HEK293 (cell line): ENCODE results near the gene RBBP8NL.

Experiments
- EGR2 ChIP-seq: fragments of 450-650 bp; formaldehyde crosslinking; IDR thresholded peaks from 2 replicates; pipeline ENCODE4 v1.5.1; 2016; ENCODE audit warnings: low read depth, missing biosample characterization, missing genetic modification characterization
- GLIS1 ChIP-seq: fragments of 450-650 bp; formaldehyde crosslinking; IDR thresholded peaks from 2 replicates; pipeline ENCODE4 v1.5.1; 2016; ENCODE audit warnings: missing biosample characterization, missing genetic modification characterization
- HOXD13 ChIP-seq: sonication (generic); formaldehyde crosslinking; IDR thresholded peaks from 2 replicates; pipeline ENCODE4 v1.8.0; 2022; ENCODE audit warnings: missing genetic modification reagents, borderline replicate concordance
- SP3 ChIP-seq: fragments of 450-650 bp; formaldehyde crosslinking; IDR thresholded peaks from 2 replicates; pipeline ENCODE4 v1.5.1; 2016; ENCODE audit warnings: missing biosample characterization, missing genetic modification characterization
- TRIM28 ChIP-seq: IDR thresholded peaks from 2 replicates; pipeline ENCODE4 v1.6.1; 2011; ENCODE audit warnings: low read length, control low read depth, borderline replicate concordance
- YY1 ChIP-seq: fragments of 450-650 bp; formaldehyde crosslinking; IDR thresholded peaks from 2 replicates; pipeline ENCODE4 v1.5.1; 2018; ENCODE audit warnings: missing biosample characterization, missing genetic modification characterization
- YY2 ChIP-seq: fragments of 450-650 bp; formaldehyde crosslinking; IDR thresholded peaks from 2 replicates; pipeline ENCODE4 v1.5.1; 2016; ENCODE audit warnings: missing biosample characterization, missing genetic modification characterization
- ZFHX2 ChIP-seq: fragments of 450-650 bp; formaldehyde crosslinking; conservative IDR thresholded peaks from 2 replicates; pipeline ENCODE4 v1.5.1; 2016; ENCODE audit warnings: missing biosample characterization, missing genetic modification characterization
- ZFP41 ChIP-seq: fragments of 450-650 bp; formaldehyde crosslinking; IDR thresholded peaks from 2 replicates; pipeline ENCODE4 v1.5.1; 2016; ENCODE audit warnings: missing biosample characterization, missing genetic modification characterization, borderline replicate concordance
- ZIC2 ChIP-seq: fragments of 450-650 bp; formaldehyde crosslinking; IDR thresholded peaks from 2 replicates; pipeline ENCODE4 v1.5.1; 2016; ENCODE audit warnings: missing biosample characterization, missing genetic modification characterization
- ZNF121 ChIP-seq: fragments of 450-650 bp; formaldehyde crosslinking; IDR thresholded peaks from 2 replicates; pipeline ENCODE4 v1.5.1; 2016; ENCODE audit warnings: missing biosample characterization, missing genetic modification characterization
- ZNF146 ChIP-seq: fragments of 450-650 bp; formaldehyde crosslinking; IDR thresholded peaks from 2 replicates; pipeline ENCODE4 v1.5.1; 2016; ENCODE audit warnings: missing biosample characterization, missing genetic modification characterization
- ZNF211 ChIP-seq: fragments of 450-650 bp; formaldehyde crosslinking; IDR thresholded peaks from 2 replicates; pipeline ENCODE4 v1.5.1; 2016; ENCODE audit warnings: low read depth, missing biosample characterization, missing genetic modification characterization
- ZNF221 ChIP-seq: fragments of 450-650 bp; formaldehyde crosslinking; IDR thresholded peaks from 2 replicates; pipeline ENCODE4 v1.5.1; 2017; ENCODE audit warnings: missing biosample characterization, missing genetic modification characterization, borderline replicate concordance
- ZNF239 ChIP-seq: fragments of 450-650 bp; formaldehyde crosslinking; IDR thresholded peaks from 2 replicates; pipeline ENCODE4 v1.5.1; 2016; ENCODE audit warnings: missing biosample characterization, missing genetic modification characterization
- ZNF248 ChIP-seq: fragments of 450-650 bp; formaldehyde crosslinking; IDR thresholded peaks from 2 replicates; pipeline ENCODE4 v1.5.1; 2017; ENCODE audit warnings: missing biosample characterization, missing genetic modification characterization
- ZNF266 ChIP-seq: fragments of 450-650 bp; formaldehyde crosslinking; IDR thresholded peaks from 2 replicates; pipeline ENCODE4 v1.5.1; 2016; ENCODE audit warnings: missing biosample characterization, missing genetic modification characterization, low read depth
- ZNF324 ChIP-seq: fragments of 450-650 bp; formaldehyde crosslinking; IDR thresholded peaks from 2 replicates; pipeline ENCODE4 v1.5.1; 2016; ENCODE audit warnings: missing biosample characterization, missing genetic modification characterization
- ZNF404 ChIP-seq: fragments of 450-650 bp; formaldehyde crosslinking; IDR thresholded peaks from 2 replicates; pipeline ENCODE4 v1.5.1; 2017; ENCODE audit warnings: missing biosample characterization, missing genetic modification characterization
- ZNF433 ChIP-seq: fragments of 450-650 bp; formaldehyde crosslinking; IDR thresholded peaks from 2 replicates; pipeline ENCODE4 v1.5.1; 2016; ENCODE audit warnings: missing biosample characterization, missing genetic modification characterization, low read depth
- ZNF530 ChIP-seq: fragments of 450-650 bp; formaldehyde crosslinking; IDR thresholded peaks from 2 replicates; pipeline ENCODE4 v1.5.1; 2016; ENCODE audit warnings: low read depth, missing biosample characterization, missing genetic modification characterization
- ZNF549 ChIP-seq: fragments of 450-650 bp; IDR thresholded peaks from 2 replicates; pipeline ENCODE4 v1.5.1; 2018; ENCODE audit warnings: missing biosample characterization, missing genetic modification characterization, mild to moderate bottlenecking, inconsistent platforms, moderate library complexity
- ZNF561 ChIP-seq: fragments of 450-650 bp; IDR thresholded peaks from 2 replicates; pipeline ENCODE4 v1.5.1; 2018; ENCODE audit warnings: missing biosample characterization, missing genetic modification characterization, borderline replicate concordance
- ZNF621 ChIP-seq: fragments of 450-650 bp; formaldehyde crosslinking; IDR thresholded peaks from 2 replicates; pipeline ENCODE4 v1.5.1; 2017; ENCODE audit warnings: missing biosample characterization, missing genetic modification characterization
- ZNF670 ChIP-seq: fragments of 450-650 bp; formaldehyde crosslinking; IDR thresholded peaks from 2 replicates; pipeline ENCODE4 v1.5.1; 2016; ENCODE audit warnings: missing biosample characterization, missing genetic modification characterization, low read depth
- ZNF677 ChIP-seq: fragments of 450-650 bp; IDR thresholded peaks from 2 replicates; pipeline ENCODE4 v1.5.0; 2018; ENCODE audit warnings: missing biosample characterization, mild to moderate bottlenecking, missing genetic modification characterization, moderate library complexity
- ZNF707 ChIP-seq: fragments of 450-650 bp; formaldehyde crosslinking; IDR thresholded peaks from 2 replicates; pipeline ENCODE4 v1.5.1; 2016; ENCODE audit warnings: missing biosample characterization, missing genetic modification characterization
- TF ChIP-seq, protein P1 (sequence below): IDR thresholded peaks from 2 replicates; pipeline ENCODE4 v1.6.1; 2011; ENCODE audit warnings: mild to moderate bottlenecking, low read depth, low read length, borderline replicate concordance
- TF ChIP-seq, protein P2 (sequence below): fragments of 450-650 bp; formaldehyde crosslinking; IDR thresholded peaks from 2 replicates; pipeline ENCODE4 v1.5.1; 2016; ENCODE audit warnings: missing biosample characterization, missing genetic modification characterization
- TF ChIP-seq, protein P3 (sequence below): fragments of 450-650 bp; IDR thresholded peaks from 2 replicates; pipeline ENCODE4 v1.5.1; 2018; ENCODE audit warnings: missing biosample characterization, missing genetic modification characterization
- TF ChIP-seq, protein P4 (sequence below): fragments of 450-650 bp; formaldehyde crosslinking; IDR thresholded peaks from 2 replicates; pipeline ENCODE4 v1.5.1; 2016; ENCODE audit warnings: missing biosample characterization, missing genetic modification characterization, borderline replicate concordance

Gene RBBP8NL

DNA sequence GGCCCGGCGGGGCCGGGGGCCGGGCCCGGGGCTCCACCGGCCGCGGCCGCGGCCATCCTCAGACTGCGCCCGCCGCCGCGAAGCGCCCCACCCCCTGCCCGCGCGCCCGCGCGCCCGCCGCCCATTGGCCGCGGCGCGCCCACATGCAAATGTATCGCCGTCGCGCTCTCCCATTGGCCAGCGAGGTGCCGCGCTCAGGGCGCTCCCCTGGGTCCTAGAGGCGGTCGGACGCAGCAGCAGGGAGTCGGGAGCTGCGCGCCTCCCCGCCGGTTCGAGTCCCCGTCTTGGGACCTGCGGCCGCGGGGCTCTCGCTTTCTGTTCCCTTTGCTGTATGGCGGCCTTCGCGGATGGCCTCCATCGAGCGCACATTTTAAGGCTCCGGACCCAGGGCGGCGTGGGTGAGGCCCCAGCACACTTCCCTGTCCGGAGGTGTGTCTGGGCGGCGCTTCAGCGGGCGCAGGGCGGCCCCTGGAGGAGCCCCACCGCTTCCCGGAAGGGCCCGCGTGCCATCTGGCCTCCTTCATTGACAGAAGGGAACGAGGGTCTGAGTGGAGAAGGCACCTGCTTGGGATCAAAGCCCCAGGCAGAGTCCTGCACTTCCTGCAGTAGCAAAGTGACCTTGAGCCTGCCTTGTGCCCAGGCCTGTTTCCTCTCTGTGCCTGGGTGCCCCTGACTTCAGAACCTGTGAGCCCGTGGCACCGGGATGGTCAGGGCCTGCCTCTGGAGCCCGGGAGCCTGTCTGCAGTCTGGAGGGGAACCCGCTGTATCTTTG, 19.9 kb downstream of the RBBP8NL start, which contains the start of gene CABLES2 (continued):
- TF ChIP-seq ZIC2 (peak; percentile 93), ZNF239 (tag by site-specific recombination) (no peak), ZFP41 (tag by site-specific recombination) (no peak), SP3 (tag by site-specific recombination) (peak; percentile 95), GLIS1 (tag by site-specific recombination) (peak; percentile 59), EGR2 (tag by site-specific recombination) (peak; percentile 67), ZNF621 (no peak), YY1 (tag by site-specific recombination) (peak; percentile 78), ZNF221 (tag by site-specific recombination) (no peak), ZNF121 (tag by site-specific recombination) (peak; percentile 72; the same call in 1 of the 2 replicates), ZNF266 (no peak), ZNF404 (tag by site-specific recombination) (no peak), YY2 (tag by site-specific recombination) (peak; percentile 71; the same call in 1 of the 2 replicates), ZNF670 (tag by site-specific recombination) (no peak), ZNF707 (tag by site-specific recombination) (no peak), ZNF530 (tag by site-specific recombination) (no peak), ZNF248 (no peak), ZNF433 (tag by site-specific recombination) (no peak), ZNF549 (tag by site-specific recombination) (no peak), HOXD13 (CRISPR knock-in tag) (no peak), ZNF677 (tag by site-specific recombination) (no peak), ZNF561 (tag by site-specific recombination) (peak; percentile 99), ZFHX2 (peak; percentile 85), ZNF324 (tag by site-specific recombination) (peak; percentile 89), ZNF211 (tag by site-specific recombination) (no peak), TRIM28 (no peak), ZNF146 (tag by site-specific recombination) (peak; percentile 16; the same call in 1 of the 2 replicates)
- TF ChIP-seq, protein P1, sequence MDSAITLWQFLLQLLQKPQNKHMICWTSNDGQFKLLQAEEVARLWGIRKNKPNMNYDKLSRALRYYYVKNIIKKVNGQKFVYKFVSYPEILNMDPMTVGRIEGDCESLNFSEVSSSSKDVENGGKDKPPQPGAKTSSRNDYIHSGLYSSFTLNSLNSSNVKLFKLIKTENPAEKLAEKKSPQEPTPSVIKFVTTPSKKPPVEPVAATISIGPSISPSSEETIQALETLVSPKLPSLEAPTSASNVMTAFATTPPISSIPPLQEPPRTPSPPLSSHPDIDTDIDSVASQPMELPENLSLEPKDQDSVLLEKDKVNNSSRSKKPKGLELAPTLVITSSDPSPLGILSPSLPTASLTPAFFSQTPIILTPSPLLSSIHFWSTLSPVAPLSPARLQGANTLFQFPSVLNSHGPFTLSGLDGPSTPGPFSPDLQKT: no peak
- TF ChIP-seq, protein P2, sequence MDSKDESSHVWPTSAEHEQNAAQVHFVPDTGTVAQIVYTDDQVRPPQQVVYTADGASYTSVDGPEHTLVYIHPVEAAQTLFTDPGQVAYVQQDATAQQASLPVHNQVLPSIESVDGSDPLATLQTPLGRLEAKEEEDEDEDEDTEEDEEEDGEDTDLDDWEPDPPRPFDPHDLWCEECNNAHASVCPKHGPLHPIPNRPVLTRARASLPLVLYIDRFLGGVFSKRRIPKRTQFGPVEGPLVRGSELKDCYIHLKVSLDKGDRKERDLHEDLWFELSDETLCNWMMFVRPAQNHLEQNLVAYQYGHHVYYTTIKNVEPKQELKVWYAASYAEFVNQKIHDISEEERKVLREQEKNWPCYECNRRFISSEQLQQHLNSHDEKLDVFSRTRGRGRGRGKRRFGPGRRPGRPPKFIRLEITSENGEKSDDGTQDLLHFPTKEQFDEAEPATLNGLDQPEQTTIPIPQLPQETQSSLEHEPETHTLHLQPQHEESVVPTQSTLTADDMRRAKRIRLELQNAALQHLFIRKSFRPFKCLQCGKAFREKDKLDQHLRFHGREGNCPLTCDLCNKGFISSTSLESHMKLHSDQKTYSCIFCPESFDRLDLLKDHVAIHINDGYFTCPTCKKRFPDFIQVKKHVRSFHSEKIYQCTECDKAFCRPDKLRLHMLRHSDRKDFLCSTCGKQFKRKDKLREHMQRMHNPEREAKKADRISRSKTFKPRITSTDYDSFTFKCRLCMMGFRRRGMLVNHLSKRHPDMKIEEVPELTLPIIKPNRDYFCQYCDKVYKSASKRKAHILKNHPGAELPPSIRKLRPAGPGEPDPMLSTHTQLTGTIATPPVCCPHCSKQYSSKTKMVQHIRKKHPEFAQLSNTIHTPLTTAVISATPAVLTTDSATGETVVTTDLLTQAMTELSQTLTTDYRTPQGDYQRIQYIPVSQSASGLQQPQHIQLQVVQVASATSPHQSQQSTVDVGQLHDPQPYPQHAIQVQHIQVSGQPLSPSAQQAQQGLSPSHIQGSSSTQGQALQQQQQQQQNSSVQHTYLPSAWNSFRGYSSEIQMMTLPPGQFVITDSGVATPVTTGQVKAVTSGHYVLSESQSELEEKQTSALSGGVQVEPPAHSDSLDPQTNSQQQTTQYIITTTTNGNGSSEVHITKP (tag by site-specific recombination): peak; percentile 66
- TF ChIP-seq, protein P3, sequence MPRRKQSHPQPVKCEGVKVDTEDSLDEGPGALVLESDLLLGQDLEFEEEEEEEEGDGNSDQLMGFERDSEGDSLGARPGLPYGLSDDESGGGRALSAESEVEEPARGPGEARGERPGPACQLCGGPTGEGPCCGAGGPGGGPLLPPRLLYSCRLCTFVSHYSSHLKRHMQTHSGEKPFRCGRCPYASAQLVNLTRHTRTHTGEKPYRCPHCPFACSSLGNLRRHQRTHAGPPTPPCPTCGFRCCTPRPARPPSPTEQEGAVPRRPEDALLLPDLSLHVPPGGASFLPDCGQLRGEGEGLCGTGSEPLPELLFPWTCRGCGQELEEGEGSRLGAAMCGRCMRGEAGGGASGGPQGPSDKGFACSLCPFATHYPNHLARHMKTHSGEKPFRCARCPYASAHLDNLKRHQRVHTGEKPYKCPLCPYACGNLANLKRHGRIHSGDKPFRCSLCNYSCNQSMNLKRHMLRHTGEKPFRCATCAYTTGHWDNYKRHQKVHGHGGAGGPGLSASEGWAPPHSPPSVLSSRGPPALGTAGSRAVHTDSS (tag by site-specific recombination): 0 out of 2 replicates have a peak, but pooled peaks have one; percentile 23
- TF ChIP-seq, protein P4, sequence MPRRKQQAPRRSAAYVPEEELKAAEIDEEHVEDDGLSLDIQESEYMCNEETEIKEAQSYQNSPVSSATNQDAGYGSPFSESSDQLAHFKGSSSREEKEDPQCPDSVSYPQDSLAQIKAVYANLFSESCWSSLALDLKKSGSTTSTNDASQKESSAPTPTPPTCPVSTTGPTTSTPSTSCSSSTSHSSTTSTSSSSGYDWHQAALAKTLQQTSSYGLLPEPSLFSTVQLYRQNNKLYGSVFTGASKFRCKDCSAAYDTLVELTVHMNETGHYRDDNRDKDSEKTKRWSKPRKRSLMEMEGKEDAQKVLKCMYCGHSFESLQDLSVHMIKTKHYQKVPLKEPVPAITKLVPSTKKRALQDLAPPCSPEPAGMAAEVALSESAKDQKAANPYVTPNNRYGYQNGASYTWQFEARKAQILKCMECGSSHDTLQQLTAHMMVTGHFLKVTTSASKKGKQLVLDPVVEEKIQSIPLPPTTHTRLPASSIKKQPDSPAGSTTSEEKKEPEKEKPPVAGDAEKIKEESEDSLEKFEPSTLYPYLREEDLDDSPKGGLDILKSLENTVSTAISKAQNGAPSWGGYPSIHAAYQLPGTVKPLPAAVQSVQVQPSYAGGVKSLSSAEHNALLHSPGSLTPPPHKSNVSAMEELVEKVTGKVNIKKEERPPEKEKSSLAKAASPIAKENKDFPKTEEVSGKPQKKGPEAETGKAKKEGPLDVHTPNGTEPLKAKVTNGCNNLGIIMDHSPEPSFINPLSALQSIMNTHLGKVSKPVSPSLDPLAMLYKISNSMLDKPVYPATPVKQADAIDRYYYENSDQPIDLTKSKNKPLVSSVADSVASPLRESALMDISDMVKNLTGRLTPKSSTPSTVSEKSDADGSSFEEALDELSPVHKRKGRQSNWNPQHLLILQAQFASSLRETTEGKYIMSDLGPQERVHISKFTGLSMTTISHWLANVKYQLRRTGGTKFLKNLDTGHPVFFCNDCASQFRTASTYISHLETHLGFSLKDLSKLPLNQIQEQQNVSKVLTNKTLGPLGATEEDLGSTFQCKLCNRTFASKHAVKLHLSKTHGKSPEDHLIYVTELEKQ (tag by site-specific recombination): peak; percentile 64; the same call in 1 of the 2 replicates
